Measurements from ENCODE around the gene ARHGAP36. TPM values are rescaled to one million over a fixed set of nuclear protein-coding genes. Genes with fewer than 3 reads are reported as not detected.

The ARHGAP36 gene
- total RNA-seq, 2 donors from 2014 or later = not detected

GRCh38 chrX:131059246-131059645 is 1.1 kb downstream of the ARHGAP36 start:
- DNase-seq (no peak), ATAC-seq (replicated peaks in 1 of 2) (no peak)
- Mint-ChIP-seq H3K9me3 (no peaks in the 10 kb centered on the region), H3K27ac (no peak overlapping the region), H3K36me3 (ENCODE audit: insufficient read depth in 2 of 2) (no peaks in the 10 kb centered on the region), H3K27me3 (ENCODE audit: low read depth) (peaks cover 61% of the 10 kb centered on the region), H3K4me1 (ENCODE audit: low read depth) (no peaks in the 10 kb centered on the region), H3K4me3 (no peak overlapping the region)

- ATAC-seq (replicated peaks in 1 of 2) (no peak), DNase-seq (no peak)
- H3K27me3 Mint-ChIP-seq (ENCODE audit: low read depth) = peaks cover 70% of the 10 kb centered on the region
These were observed 2.0 kb downstream of the ARHGAP36 start for GRCh38 chrX:131060147-131060546.

GRCh38 chrX:131061306-131061705 is 3.2 kb downstream of the ARHGAP36 start:
- peaks cover 65% of the 10 kb centered on the region for H3K27me3 Mint-ChIP-seq (ENCODE audit: low read depth)
- ATAC-seq (replicated peaks in 1 of 2) = no peak
- no peaks in the 10 kb centered on the region for H3K9me3 Mint-ChIP-seq
- H3K4me1 Mint-ChIP-seq (ENCODE audit: low read depth) = no peaks in the 10 kb centered on the region
- H3K27ac Mint-ChIP-seq = no peak overlapping the region
- no peak overlapping the region for H3K4me3 Mint-ChIP-seq
- DNase-seq = no peak
- H3K36me3 Mint-ChIP-seq (ENCODE audit: insufficient read depth in 2 of 2) = no peaks in the 10 kb centered on the region

More at GRCh38 chrX:131060147-131060546, 2.0 kb downstream of the ARHGAP36 start:
- Mint-ChIP-seq H3K36me3 (ENCODE audit: insufficient read depth in 2 of 2) (no peaks in the 10 kb centered on the region), H3K4me3 (no peak overlapping the region), H3K27ac (no peak overlapping the region), H3K4me1 (ENCODE audit: low read depth) (no peaks in the 10 kb centered on the region), H3K9me3 (no peaks in the 10 kb centered on the region)

DNA sequence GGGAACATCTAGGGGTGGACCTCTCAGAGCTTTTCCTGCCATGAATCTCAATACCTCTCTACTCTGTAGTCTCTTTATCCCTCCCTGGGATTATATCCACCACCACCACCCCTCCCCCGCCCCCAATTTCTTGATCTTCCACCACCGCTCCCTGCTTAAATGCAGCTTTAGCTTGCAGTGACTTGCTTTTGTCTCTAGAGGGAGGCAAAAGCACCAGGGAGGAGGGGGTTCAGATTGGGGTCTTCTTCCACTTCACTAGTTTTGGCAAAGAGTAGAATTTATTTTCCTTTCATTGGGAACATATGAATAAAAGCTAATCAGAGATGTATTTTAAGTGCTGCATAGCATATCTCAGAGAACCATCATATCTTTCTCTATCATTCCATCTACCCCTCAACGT is 5.5 kb downstream of the ARHGAP36 start:
- ATAC-seq (replicated peaks in 1 of 2) (no peak), DNase-seq (no peak)

DNA sequence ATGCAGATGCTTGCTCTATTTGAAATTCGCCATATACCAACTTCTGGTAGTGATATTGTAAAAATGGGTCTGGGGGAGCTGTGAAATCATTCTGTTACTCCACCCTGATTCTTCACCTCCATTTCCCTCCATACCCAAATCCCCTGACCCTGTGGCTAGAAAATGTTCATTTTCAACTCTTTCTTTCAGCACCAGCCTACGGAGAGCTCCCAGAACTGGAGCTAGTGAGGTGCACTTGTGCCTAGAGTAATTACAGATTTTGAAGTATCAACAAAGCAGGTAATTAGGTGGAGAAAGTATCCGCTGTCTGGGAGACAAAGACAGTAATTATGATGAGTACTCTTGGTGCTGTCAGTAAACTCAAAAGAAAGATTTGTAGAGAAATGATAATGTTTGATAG is 8.1 kb downstream of the ARHGAP36 start:
- H3K4me1 Mint-ChIP-seq (ENCODE audit: low read depth) = no peaks in the 10 kb centered on the region
- no peak overlapping the region for H3K27ac Mint-ChIP-seq
- H3K4me3 Mint-ChIP-seq = no peak overlapping the region

More for the DNA sequence above, 5.5 kb downstream of the ARHGAP36 start:
- Mint-ChIP-seq H3K36me3 (ENCODE audit: insufficient read depth in 2 of 2) (no peaks in the 10 kb centered on the region), H3K27me3 (ENCODE audit: low read depth) (peaks cover 60% of the 10 kb centered on the region), H3K27ac (no peak overlapping the region), H3K4me3 (no peak overlapping the region), H3K9me3 (no peaks in the 10 kb centered on the region), H3K4me1 (ENCODE audit: low read depth) (no peaks in the 10 kb centered on the region)

GRCh38 chrX:131067216-131067615 is 9.1 kb downstream of the ARHGAP36 start:
- Mint-ChIP-seq H3K27ac (no peak overlapping the region), H3K36me3 (ENCODE audit: insufficient read depth in 2 of 2) (no peaks in the 10 kb centered on the region), H3K4me3 (no peak overlapping the region), H3K9me3 (no peaks in the 10 kb centered on the region), H3K4me1 (ENCODE audit: low read depth) (no peaks in the 10 kb centered on the region), H3K27me3 (ENCODE audit: low read depth) (peaks cover 52% of the 10 kb centered on the region)
- DNase-seq (no peak), ATAC-seq (replicated peaks in 1 of 2) (no peak)

More for the DNA sequence above, 8.1 kb downstream of the ARHGAP36 start:
- no peak for ATAC-seq (replicated peaks in 1 of 2)
- Mint-ChIP-seq H3K27me3 (ENCODE audit: low read depth) (peaks cover 50% of the 10 kb centered on the region), H3K9me3 (no peaks in the 10 kb centered on the region), H3K36me3 (ENCODE audit: insufficient read depth in 2 of 2) (no peaks in the 10 kb centered on the region)
- DNase-seq = no peak

DNA sequence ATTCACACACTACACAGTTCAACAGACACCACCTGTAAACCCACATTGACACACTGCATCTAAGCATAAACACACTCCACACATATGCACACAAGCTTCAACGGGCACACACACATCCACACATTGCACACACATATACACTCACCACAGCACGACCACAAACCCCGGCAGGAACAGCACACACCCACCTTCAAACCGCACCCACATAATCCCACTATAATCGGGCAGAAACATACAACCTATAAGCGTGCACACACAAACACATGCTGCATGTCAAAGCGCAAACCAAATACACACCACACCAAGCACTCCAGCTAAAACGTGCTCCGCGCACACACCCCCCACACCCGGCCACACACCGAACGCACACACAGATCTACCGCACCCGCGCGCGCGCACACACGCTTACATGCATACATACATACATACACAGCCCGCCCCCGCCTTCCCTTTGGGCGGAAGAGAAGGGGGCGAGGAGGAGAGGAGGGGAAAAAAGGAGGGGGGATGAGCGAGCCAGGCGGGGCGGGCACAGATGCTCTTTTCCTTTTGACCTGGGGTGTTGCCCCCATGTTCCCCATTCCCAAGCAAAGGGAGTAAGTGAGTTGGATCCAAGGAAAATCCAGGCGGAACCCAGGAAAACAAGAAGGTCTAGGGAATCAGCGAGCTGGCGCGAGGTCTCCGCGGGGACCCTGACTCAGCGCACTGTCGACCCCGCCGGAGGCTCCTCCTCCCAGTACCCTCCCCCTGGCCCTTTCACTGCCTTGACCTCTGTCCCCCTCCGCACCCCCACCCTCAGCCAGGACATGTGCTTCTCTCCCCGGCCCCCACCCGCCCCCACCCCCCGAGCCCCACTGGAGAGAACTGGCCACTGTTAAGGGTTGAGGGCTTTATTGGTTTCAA is 9.9 kb downstream of the ARHGAP36 start:
- H3K9me3 Mint-ChIP-seq = no peaks in the 10 kb centered on the region
- ATAC-seq (replicated peaks in 1 of 2) = peak in 1 of 2 donors; percentile 31
- H3K27ac Mint-ChIP-seq = no peak overlapping the region
- no peak overlapping the region for H3K4me3 Mint-ChIP-seq
- no peak for DNase-seq
- no peaks in the 10 kb centered on the region for H3K4me1 Mint-ChIP-seq (ENCODE audit: low read depth)
- H3K36me3 Mint-ChIP-seq (ENCODE audit: insufficient read depth in 2 of 2) = no peaks in the 10 kb centered on the region
- H3K27me3 Mint-ChIP-seq (ENCODE audit: low read depth) = peaks cover 60% of the 10 kb centered on the region

DNA sequence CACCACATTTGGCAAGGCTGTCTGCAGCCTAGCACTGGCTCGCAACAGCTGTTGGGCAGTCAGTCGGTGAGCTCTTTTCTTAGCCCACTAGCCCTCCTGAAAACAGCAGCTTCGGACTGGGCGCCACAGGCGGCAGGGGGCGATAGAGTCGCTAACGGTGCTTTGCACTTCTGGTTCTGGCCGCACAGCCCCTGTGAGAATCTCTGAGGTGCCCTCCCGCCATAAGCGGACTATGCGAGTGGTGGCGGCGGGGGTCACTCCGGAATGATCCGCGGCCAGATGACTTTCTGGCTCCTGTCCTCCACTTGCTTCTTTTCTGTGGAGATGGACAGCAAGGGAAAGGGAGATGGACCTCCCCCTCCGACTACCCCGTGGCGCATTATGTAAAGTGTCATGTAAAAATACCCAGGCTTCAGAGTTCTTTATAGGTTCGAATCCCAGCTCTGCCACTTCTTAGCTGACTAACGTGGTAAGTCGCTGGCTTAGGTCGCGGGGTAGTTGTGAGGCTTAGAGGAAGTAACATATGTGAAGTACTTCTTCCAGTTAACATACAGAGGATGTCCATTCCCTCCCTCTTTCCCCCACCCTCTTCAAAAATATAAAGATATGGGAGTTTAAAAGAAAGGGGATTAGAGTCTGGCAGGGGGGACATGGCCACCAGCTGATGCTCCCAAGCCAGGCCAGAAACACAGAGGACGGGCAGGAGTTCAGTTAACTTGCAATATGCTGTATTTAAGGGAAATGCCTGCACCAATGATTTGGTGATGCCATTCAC is 11.0 kb downstream of the ARHGAP36 start:
- H3K27me3 Mint-ChIP-seq (ENCODE audit: low read depth) = peaks cover 60% of the 10 kb centered on the region
- ATAC-seq (replicated peaks in 1 of 2) (peak; percentile 41 to 45), DNase-seq (peak; percentile 22 to 44)
- no peaks in the 10 kb centered on the region for H3K9me3 Mint-ChIP-seq
- no peak overlapping the region for H3K4me3 Mint-ChIP-seq
- H3K27ac Mint-ChIP-seq = no peak overlapping the region
- H3K36me3 Mint-ChIP-seq (ENCODE audit: insufficient read depth in 2 of 2) = no peaks in the 10 kb centered on the region
- H3K4me1 Mint-ChIP-seq (ENCODE audit: low read depth) = no peaks in the 10 kb centered on the region

DNA sequence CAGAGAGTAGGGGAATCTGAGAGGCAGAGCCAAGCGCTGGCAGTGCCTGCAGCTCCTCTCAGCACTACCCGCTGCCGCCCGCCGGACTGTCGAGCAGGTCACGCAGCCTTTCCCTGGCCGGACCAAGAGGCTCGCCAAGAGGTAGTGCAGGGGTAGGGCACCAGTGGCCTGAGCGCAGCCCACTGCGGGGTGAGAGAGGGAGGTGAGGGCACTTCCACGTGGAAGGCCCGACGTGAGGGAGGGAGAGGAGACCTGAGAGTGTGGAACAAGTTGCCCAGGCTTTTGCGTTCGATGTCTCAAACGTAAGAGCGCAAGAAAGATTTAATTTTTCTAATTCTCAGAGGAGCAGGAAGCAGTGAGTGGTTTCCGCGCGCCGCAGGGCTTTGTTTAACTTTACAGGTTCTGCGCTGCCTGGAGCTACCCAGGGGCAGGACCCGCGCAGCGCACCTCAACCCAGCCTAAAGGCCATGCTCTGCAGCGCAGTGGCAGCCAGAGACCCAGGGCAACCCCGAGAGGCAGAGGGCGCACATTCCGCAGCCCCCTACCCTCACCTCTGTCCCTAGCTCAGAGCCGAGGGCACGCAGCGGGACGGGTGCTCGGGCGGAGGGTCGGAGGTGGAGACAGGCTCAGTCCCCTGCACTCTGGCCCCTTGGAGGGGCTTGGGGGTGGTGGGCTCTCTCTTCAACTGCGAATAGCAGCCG is 14.9 kb downstream of the ARHGAP36 start:
- Mint-ChIP-seq H3K36me3 (ENCODE audit: insufficient read depth in 2 of 2) (no peaks in the 10 kb centered on the region), H3K27me3 (ENCODE audit: low read depth) (peaks cover 62% of the 10 kb centered on the region), H3K4me1 (ENCODE audit: low read depth) (no peaks in the 10 kb centered on the region), H3K27ac (no peak overlapping the region), H3K4me3 (no peak overlapping the region), H3K9me3 (no peaks in the 10 kb centered on the region)
- ATAC-seq (replicated peaks in 1 of 2) = no peak
- DNase-seq = no peak

DNA sequence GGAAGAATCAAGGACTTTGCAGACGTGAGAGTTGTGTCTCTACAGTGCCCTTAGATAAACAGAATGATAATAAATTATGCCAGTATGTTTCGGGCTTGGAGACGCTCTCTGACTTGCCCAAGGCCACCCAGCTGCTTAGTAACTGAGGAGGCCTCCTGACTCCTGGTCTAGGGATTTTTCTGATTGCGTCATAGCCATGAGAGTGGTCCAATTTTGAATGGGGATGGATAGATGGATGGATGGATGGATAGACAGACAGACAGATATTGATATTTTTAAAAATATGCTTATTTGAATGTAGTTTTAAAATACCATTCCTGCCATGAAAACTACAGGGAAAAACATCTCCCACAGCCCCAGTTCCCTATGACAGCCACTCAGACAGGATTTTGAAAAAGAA is 15.5 kb downstream of the ARHGAP36 start:
- ATAC-seq (replicated peaks in 1 of 2) = no peak
- Mint-ChIP-seq H3K27ac (no peak overlapping the region), H3K36me3 (ENCODE audit: insufficient read depth in 2 of 2) (no peaks in the 10 kb centered on the region), H3K4me3 (no peak overlapping the region), H3K9me3 (no peaks in the 10 kb centered on the region), H3K27me3 (ENCODE audit: low read depth) (peaks cover 65% of the 10 kb centered on the region), H3K4me1 (ENCODE audit: low read depth) (no peaks in the 10 kb centered on the region)
- no peak for DNase-seq

- Mint-ChIP-seq H3K27ac (no peak overlapping the region), H3K27me3 (ENCODE audit: low read depth) (peaks cover 85% of the 10 kb centered on the region), H3K36me3 (ENCODE audit: insufficient read depth in 2 of 2) (peaks cover 1 to 4% of the 10 kb centered on the region in 2 donors), H3K4me3 (peak overlapping the region in 1 of 2 donors; percentile 20), H3K4me1 (ENCODE audit: low read depth) (peaks cover 8% of the 10 kb centered on the region), H3K9me3 (no peaks in the 10 kb centered on the region)
- no peak for ATAC-seq (replicated peaks in 1 of 2)
- DNase-seq = no peak
These were observed 23.9 kb downstream of the ARHGAP36 start for GRCh38 chrX:131081772-131082740.

GRCh38 chrX:131083510-131084142 is 25.5 kb downstream of the ARHGAP36 start:
- peaks cover 81% of the 10 kb centered on the region for H3K27me3 Mint-ChIP-seq (ENCODE audit: low read depth)

More at GRCh38 chrX:131083510-131084142, 25.5 kb downstream of the ARHGAP36 start:
- ATAC-seq (replicated peaks in 1 of 2) (no peak), DNase-seq (no peak)
- H3K27ac Mint-ChIP-seq = no peak overlapping the region
- H3K4me3 Mint-ChIP-seq = no peak overlapping the region
- no peaks in the 10 kb centered on the region for H3K9me3 Mint-ChIP-seq
- H3K4me1 Mint-ChIP-seq (ENCODE audit: low read depth) = peaks cover 8% of the 10 kb centered on the region
- peaks cover 1 to 4% of the 10 kb centered on the region in 2 donors for H3K36me3 Mint-ChIP-seq (ENCODE audit: insufficient read depth in 2 of 2)

Measured in activated T-cell treated with anti-CD3 and anti-CD28 coated beads, Interleukin-2, amount 50 U/mL, for 72 hours (primary cell).